DOHH2 (cell line): ENCODE results near the gene RER1.
A peak's percentile ranks its signal among the peaks of the same experiment; 100 is the strongest.

Source experiments
- EZH2phosphoT487 ChIP-seq: fragments of 200-600 bp; sonication (generic); IDR thresholded peaks from 2 replicates; pipeline ENCODE4 v1.6.1; 2017; ENCODE audit warnings: borderline replicate concordance, mild to moderate bottlenecking, antibody characterized with exemption, low read length, moderate library complexity, mixed read lengths
- TF ChIP-seq, protein P1 (sequence below): fragments of 200-600 bp; sonication (generic); IDR thresholded peaks from one replicate; pipeline ENCODE4 v1.5.1; 2014; ENCODE audit warnings: antibody characterized with exemption, mild to moderate bottlenecking, low read depth, low read length; ENCODE audit not compliant: poor library complexity, severe bottlenecking

DNA sequence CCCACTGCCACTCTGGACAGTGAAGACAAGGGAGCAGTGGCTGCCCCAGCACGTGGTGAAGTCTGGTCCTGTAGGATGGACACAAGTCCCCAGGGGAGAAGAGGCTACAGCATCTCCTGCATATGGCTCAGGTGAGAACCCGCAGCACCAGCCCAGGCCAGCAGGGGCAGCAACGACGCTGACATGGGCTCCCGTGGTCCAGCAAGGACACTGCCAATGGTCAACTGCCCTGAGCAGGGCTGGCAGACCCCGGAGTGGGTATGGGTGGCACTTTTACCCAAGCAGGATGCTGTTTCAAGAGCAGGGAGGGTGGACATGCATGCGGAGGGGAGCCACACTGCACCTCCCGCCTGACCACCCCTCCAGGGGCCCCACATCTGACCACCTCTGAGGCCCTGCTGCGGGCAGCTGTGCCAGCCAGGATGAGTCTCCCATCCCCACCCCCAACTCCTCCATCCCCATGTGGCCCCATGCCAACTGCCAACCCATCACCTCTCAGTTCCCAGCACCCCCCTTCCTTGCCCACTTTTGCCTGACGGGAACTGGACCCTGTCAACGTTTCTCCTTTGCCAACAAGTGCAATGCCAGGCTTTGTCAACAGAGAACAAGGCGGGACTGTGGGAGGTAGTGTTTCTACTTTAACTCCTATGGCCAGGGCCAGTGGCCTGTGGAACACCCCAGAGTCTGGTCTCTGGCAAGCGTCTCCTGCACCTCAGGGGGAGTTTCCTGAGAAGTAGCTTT is 8.8 kb upstream of the RER1 start:
- TF ChIP-seq, protein P1, sequence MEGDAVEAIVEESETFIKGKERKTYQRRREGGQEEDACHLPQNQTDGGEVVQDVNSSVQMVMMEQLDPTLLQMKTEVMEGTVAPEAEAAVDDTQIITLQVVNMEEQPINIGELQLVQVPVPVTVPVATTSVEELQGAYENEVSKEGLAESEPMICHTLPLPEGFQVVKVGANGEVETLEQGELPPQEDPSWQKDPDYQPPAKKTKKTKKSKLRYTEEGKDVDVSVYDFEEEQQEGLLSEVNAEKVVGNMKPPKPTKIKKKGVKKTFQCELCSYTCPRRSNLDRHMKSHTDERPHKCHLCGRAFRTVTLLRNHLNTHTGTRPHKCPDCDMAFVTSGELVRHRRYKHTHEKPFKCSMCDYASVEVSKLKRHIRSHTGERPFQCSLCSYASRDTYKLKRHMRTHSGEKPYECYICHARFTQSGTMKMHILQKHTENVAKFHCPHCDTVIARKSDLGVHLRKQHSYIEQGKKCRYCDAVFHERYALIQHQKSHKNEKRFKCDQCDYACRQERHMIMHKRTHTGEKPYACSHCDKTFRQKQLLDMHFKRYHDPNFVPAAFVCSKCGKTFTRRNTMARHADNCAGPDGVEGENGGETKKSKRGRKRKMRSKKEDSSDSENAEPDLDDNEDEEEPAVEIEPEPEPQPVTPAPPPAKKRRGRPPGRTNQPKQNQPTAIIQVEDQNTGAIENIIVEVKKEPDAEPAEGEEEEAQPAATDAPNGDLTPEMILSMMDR: peak; percentile 63
- no peak for TF ChIP-seq EZH2phosphoT487
